Mesothelial cell of epicardium (in vitro differentiated cells): ENCODE measurements around the gene GPRASP2. TPM values are rescaled to one million over a fixed set of nuclear protein-coding genes. Genes with fewer than 3 reads are reported as not detected.

Source experiments
- DNase-seq, 2 experiments: peaks; one replicate each; pipeline ENCODE4 v3.0.0; 2021; ENCODE audit warnings: low spot score in 2 of 2; ENCODE audit not compliant: unreplicated experiment in 2 of 2
- H3K27ac Mint-ChIP-seq: 2 replicates; pipeline ENCODE4 v1.8.0; 2021; ENCODE audit warnings: mixed read lengths
- H3K27me3 Mint-ChIP-seq: 2 replicates; pipeline ENCODE4 v1.8.0; 2021; ENCODE audit warnings: low read depth, mixed read lengths
- H3K36me3 Mint-ChIP-seq: 2 replicates; pipeline ENCODE4 v1.8.0; 2021; ENCODE audit warnings: mixed read lengths
- H3K4me1 Mint-ChIP-seq: 2 replicates; pipeline ENCODE4 v1.8.0; 2021; ENCODE audit warnings: mixed read lengths
- H3K4me3 Mint-ChIP-seq: 2 replicates; pipeline ENCODE4 v1.8.0; 2021; ENCODE audit warnings: mild to moderate bottlenecking, moderate library complexity, mixed read lengths
- H3K9me3 Mint-ChIP-seq: 2 replicates; pipeline ENCODE4 v1.8.0; 2021; ENCODE audit warnings: mixed read lengths
- total RNA-seq: library from RNA; stranded (reverse); gene quantifications from 3 replicates; pipeline ENCODE4 v1.2.1, GENCODE V29; 2021
- TF ChIP-seq, protein P1 (sequence below): fragments of 200-600 bp; sonication (generic); IDR thresholded peaks from one replicate; pipeline ENCODE4 v1.5.0; 2021; ENCODE audit warnings: antibody characterized with exemption; ENCODE audit not compliant: unreplicated experiment

GPRASP2 gene
- total RNA-seq, 1 donor from 2014 or later, result 25.7 TPM

DNA sequence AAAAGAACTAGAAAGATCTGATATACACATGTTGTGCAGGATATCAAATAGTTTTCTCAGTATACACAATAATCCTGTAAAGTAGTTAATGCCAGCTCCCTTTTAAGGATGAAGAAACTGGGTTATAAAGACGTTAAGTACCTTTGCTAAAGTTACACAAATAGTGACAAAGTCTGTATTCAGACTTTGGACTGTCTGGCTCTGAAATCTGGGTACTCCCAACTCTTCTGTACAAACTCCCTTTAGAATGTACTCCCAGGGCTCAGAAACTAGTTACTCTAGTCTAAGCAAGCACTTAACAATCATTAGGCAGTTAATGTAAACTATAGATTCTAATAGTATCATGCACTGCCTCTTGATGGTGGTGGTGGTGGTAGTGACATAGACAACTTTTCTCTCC is 15.5 kb downstream of the GPRASP2 start:
- Mint-ChIP-seq H3K4me3 (no peak overlapping the region), H3K9me3 (peaks cover 21% of the 10 kb centered on the region), H3K27me3 (no peaks in the 10 kb centered on the region)

DNA sequence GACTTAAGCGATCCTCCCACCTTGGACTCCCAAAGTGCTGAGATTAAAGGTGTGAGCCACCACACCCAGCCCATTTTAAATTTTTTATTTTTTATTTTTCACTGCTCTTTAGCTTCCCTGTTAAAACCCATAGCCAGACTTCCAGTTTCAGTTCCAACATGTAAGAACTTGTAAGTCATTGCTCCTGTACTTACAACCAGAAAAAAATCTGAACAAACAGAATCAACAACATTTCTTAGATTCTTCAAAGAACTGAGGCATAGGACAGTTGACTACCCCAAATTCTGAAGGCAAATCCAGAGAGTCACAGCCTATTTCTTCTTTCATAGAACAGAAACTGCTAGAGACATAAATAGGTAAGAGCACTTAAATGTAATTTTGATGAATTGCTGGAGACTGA is 16.4 kb downstream of the GPRASP2 start:
- no peak for DNase-seq
- TF ChIP-seq, protein P1, sequence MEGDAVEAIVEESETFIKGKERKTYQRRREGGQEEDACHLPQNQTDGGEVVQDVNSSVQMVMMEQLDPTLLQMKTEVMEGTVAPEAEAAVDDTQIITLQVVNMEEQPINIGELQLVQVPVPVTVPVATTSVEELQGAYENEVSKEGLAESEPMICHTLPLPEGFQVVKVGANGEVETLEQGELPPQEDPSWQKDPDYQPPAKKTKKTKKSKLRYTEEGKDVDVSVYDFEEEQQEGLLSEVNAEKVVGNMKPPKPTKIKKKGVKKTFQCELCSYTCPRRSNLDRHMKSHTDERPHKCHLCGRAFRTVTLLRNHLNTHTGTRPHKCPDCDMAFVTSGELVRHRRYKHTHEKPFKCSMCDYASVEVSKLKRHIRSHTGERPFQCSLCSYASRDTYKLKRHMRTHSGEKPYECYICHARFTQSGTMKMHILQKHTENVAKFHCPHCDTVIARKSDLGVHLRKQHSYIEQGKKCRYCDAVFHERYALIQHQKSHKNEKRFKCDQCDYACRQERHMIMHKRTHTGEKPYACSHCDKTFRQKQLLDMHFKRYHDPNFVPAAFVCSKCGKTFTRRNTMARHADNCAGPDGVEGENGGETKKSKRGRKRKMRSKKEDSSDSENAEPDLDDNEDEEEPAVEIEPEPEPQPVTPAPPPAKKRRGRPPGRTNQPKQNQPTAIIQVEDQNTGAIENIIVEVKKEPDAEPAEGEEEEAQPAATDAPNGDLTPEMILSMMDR, result no peak
- Mint-ChIP-seq H3K4me3 (no peak overlapping the region), H3K36me3 (peaks cover 5% of the 10 kb centered on the region), H3K27me3 (no peaks in the 10 kb centered on the region), H3K4me1 (peaks cover 8% of the 10 kb centered on the region), H3K27ac (peak overlapping the region; percentile 69), H3K9me3 (peaks cover 20% of the 10 kb centered on the region)

More for the DNA sequence above, 15.5 kb downstream of the GPRASP2 start:
- H3K36me3 Mint-ChIP-seq, result peaks cover 4% of the 10 kb centered on the region
- H3K27ac Mint-ChIP-seq, result no peak overlapping the region
- DNase-seq, result no peak
- TF ChIP-seq, protein P1, result no peak
- H3K4me1 Mint-ChIP-seq, result peaks cover 8% of the 10 kb centered on the region

DNA sequence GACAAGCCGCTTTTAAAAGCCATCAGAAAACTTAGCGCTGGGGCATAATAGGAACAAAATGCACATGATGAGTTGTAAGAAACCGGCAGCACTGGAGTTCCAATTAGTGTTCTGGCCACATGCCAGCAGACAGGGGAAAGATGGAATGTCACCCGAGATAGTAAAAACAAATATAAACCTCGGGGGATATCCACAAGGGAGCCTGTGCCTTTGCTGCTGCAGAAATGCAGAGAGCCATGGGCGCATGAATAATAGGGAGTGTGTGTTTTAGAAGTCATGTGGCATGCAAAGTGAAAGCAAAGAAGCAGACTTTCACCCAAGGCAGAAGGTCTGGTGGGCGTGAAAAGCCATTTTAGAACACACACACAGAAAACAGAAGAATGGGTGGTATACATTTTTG is 27.4 kb downstream of the GPRASP2 start:
- Mint-ChIP-seq H3K9me3 (peaks cover 31% of the 10 kb centered on the region), H3K27me3 (no peaks in the 10 kb centered on the region), H3K4me3 (no peak overlapping the region), H3K27ac (peak overlapping the region; percentile 82), H3K4me1 (peaks cover 18% of the 10 kb centered on the region), H3K36me3 (no peaks in the 10 kb centered on the region)
- TF ChIP-seq, protein P1, result no peak
- DNase-seq, result peak in 1 of 2 experiments; percentile 41

DNA sequence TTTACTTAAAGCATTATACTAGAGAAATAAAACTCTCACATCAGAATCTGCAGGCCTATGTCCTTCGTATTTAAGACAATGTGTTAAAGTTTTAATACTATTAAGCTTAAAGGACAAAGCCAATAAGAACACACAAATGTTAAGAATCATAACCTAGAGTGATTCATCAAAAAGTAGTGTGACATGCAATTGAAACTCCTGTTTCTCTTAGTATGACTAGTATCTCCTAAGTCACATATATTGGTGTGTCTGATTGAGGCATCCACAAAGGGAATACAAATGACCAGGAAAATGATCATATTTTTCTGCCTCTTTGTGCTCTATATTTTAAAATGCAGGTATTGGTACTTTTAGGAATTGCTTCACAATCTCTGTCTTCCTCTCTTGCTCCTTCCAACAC is 32.1 kb downstream of the GPRASP2 start:
- Mint-ChIP-seq H3K36me3 (peaks cover 4% of the 10 kb centered on the region), H3K9me3 (peaks cover 36% of the 10 kb centered on the region), H3K27ac (no peak overlapping the region), H3K4me1 (peaks cover 18% of the 10 kb centered on the region), H3K27me3 (no peaks in the 10 kb centered on the region), H3K4me3 (no peak overlapping the region)
- TF ChIP-seq, protein P1, result no peak
- DNase-seq, result no peak

DNA sequence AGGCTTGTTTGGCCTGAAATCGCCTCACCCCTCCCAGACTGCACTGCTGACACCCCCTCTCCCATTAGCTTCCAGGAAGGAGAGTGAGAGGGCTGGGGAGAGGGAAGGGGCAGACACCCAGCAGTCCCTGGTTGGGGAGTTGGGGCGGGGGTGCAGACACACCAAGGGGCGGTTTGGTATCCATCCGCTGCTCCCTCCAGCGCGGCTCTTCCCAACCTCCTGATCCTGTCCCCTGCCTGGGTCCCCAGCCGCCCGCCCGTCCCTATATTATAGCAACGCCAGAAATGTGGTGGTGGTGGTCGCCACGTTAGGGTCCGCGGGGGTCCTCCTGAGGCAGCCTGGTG is 33.2 kb downstream of the GPRASP2 start:
- Mint-ChIP-seq H3K27ac (no peak overlapping the region), H3K27me3 (no peaks in the 10 kb centered on the region), H3K36me3 (peaks cover 4% of the 10 kb centered on the region), H3K4me3 (no peak overlapping the region), H3K4me1 (peaks cover 7% of the 10 kb centered on the region), H3K9me3 (peaks cover 30% of the 10 kb centered on the region)
- TF ChIP-seq, protein P1, result no peak
- no peak for DNase-seq

DNA sequence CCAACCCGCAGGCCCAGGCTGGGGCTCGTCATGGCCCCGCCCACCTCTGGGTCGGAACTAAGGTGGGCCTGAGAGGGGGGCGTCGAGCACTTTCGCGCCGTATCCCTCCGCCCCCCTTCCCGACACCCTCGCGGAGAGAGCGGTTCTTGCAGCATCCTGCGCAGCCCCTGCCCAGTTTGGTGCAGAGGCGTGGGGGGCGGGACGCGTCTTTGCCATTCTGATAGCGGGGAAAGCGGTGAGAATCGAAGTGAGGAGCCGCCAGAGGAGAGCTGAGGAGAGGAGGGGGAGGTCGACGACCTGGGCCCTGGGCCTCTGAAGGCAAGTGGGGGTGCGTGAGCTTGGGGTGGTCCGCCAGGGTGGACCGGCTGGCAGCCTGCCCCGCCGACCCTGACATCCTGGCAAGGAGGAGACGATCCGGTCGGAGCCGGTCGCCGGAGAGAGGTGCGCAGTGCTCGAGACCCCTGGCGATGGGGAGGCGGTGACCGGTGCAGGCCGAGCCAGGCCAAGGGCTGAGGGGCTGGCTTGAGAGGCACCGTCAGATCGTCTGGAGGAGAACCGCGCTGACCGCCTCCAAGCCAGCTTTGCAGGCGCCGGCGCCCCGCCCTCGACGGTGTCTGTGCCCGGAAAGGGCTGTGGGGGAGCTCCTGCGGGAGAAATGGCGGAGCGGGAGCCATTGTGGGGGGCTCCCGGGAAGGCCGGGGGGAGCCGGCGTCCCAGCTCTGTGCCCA is 33.8 kb downstream of the GPRASP2 start:
- Mint-ChIP-seq H3K36me3 (peaks cover 4% of the 10 kb centered on the region), H3K9me3 (peaks cover 25% of the 10 kb centered on the region), H3K27ac (no peak overlapping the region), H3K4me1 (peaks cover 7% of the 10 kb centered on the region), H3K4me3 (no peak overlapping the region), H3K27me3 (no peaks in the 10 kb centered on the region)
- DNase-seq, result no peak
- TF ChIP-seq, protein P1, result no peak
